ENCODE data around the gene UNC5B.

UNC5B gene

GRCh38 chr10:71244431-71245419, 32.4 kb downstream of the UNC5B start:
- no peaks in the 10 kb centered on the region for H3K36me3 ChIP-seq
- peak overlapping the region in 1 of 11 experiments; percentile 7; a peak in 1 of 22 replicates for H3K9ac ChIP-seq
- H4K20me1 ChIP-seq = peaks cover 0 to 68% (median 28%) of the 10 kb centered on the region in 11 experiments; a peak in 14 of 22 replicates
- no peak overlapping the region for H3K27ac ChIP-seq
- H3K4me2 ChIP-seq = peak overlapping the region; percentile 63 to 96 (median 85)
- H3K27me3 ChIP-seq = peaks cover 0 to 26% (median 0%) of the 10 kb centered on the region in 11 experiments; a peak in 7 of 22 replicates
- TF ChIP-seq Cebpa-rat (IDR thresholded peaks at IDR 0.05) = no peak
- no peaks in the 10 kb centered on the region for H3K9me3 ChIP-seq (replicated peaks in 1 of 11)
- H3K4me3 ChIP-seq = no peak overlapping the region; a peak in 1 of 20 replicates
- H3K4me1 ChIP-seq = peaks cover 70 to 81% (median 77%) of the 10 kb centered on the region in 10 experiments

DNA sequence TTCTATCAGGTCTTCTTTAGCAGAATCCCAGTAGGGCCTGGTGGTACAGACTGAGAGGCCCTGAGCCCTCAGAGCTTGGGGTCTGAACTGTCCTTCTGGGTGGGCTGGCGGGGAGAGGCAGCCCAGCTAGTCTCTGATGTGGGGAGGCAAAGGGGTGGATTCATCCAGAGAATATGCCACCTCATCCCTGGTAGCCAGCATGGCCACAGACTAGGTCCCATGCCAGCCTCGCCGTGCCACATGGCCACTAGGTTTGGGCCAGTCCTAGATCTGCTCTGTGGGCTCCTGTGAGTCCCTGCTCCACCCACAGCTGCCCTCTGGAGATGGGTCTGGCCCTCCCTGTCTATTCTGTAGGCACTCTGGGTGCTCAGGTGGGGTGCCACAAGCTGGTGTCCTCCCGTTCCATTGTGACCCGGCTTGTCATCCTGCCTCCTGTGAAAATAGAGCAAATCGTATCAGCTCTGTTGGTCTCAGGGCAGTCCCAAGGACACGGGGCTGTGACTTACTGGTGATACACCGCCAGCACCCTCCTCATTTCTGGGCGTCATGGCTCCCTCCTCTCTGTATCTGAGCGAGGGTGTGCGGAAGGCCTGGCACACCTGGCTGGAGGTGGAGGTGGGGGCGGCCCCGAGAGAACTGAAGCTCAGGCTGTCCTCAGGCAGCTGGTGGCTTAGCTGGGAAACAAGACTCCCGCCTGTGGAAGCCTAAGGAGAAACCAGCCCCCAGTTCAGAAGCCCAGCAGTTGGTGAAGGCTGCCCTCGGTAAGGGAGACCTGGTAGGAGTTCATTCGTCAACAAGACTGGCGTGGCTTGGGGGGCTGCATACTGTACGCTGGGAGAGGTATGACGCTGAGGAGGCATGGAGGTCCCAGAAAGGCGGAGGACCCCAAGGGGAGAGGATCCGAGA, 33.3 kb downstream of the UNC5B start:
- peaks cover 61 to 72% (median 68%) of the 10 kb centered on the region in 10 experiments for H3K4me1 ChIP-seq
- H3K27ac ChIP-seq = no peak overlapping the region
- H3K4me2 ChIP-seq = peak overlapping the region; percentile 63 to 96 (median 85); a peak in 21 of 22 replicates
- H3K9ac ChIP-seq = no peak overlapping the region
- H4K20me1 ChIP-seq = peaks cover 0 to 70% (median 19%) of the 10 kb centered on the region in 11 experiments; a peak in 13 of 22 replicates
- TF ChIP-seq Cebpa-rat (IDR thresholded peaks at IDR 0.05) = no peak
- no peaks in the 10 kb centered on the region for H3K9me3 ChIP-seq (replicated peaks in 1 of 11)
- H3K4me3 ChIP-seq = no peak overlapping the region
- no peaks in the 10 kb centered on the region for H3K36me3 ChIP-seq
- H3K27me3 ChIP-seq = peaks cover 0 to 25% (median 0%) of the 10 kb centered on the region in 11 experiments; a peak in 7 of 22 replicates

- Histone ChIP-seq H3K4me2 (peak overlapping the region in 10 of 11 experiments; percentile 4 to 96 (median 82); a peak in 17 of 22 replicates), H3K27ac (no peak overlapping the region), H3K9ac (no peak overlapping the region), H3K4me1 (peaks cover 50 to 61% (median 56%) of the 10 kb centered on the region in 10 experiments), H3K4me3 (no peak overlapping the region), H3K27me3 (peaks cover 0 to 21% (median 0%) of the 10 kb centered on the region in 11 experiments; a peak in 7 of 22 replicates), H3K36me3 (no peaks in the 10 kb centered on the region), H3K9me3 (replicated peaks in 1 of 11) (no peaks in the 10 kb centered on the region), H4K20me1 (peaks cover 0 to 60% (median 13%) of the 10 kb centered on the region in 11 experiments; a peak in 11 of 22 replicates)
- TF ChIP-seq Cebpa-rat (IDR thresholded peaks at IDR 0.05) = no peak
These were observed 34.4 kb downstream of the UNC5B start for GRCh38 chr10:71246591-71247413.

- Histone ChIP-seq H3K9me3 (replicated peaks in 1 of 11) (no peaks in the 10 kb centered on the region), H3K27ac (no peak overlapping the region), H4K20me1 (peaks cover 0 to 63% (median 13%) of the 10 kb centered on the region in 11 experiments; a peak in 11 of 22 replicates), H3K9ac (no peak overlapping the region), H3K36me3 (no peaks in the 10 kb centered on the region), H3K27me3 (peaks cover 0 to 21% (median 0%) of the 10 kb centered on the region in 11 experiments; a peak in 7 of 22 replicates), H3K4me1 (peaks cover 44 to 55% (median 51%) of the 10 kb centered on the region in 10 experiments), H3K4me3 (no peak overlapping the region), H3K4me2 (peak overlapping the region in 5 of 11 experiments; percentile 20 to 91 (median 87); a peak in 5 of 22 replicates)
- no peak for TF ChIP-seq Cebpa-rat (IDR thresholded peaks at IDR 0.05)
These were observed 35.0 kb downstream of the UNC5B start for GRCh38 chr10:71247414-71247705.

DNA sequence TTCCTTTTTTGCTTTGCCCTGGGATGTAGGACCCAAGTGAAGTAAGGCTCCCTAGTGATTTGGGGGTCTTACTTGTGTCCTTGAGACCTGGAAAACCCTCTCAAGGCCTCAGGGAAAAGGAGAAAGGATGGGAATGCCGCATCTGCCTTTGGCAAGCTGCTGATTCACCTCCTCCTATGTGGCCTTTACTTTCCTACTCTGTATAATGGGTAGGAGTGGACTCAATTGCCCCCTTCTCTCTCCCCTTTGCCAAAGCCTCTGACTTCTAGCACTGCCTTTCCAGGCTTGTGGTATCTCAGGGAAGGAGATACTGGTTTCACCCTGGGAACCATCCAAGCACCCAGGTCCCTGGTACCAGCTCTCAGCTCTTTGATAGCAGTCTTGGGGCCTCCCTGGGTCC, 35.4 kb downstream of the UNC5B start:
- Histone ChIP-seq H3K9me3 (replicated peaks in 1 of 11) (no peaks in the 10 kb centered on the region), H3K27ac (no peak overlapping the region), H3K4me2 (peak overlapping the region in 3 of 11 experiments; percentile 66 to 74 (median 70); a peak in 8 of 22 replicates), H3K4me3 (no peak overlapping the region), H4K20me1 (peaks cover 0 to 61% (median 13%) of the 10 kb centered on the region in 11 experiments; a peak in 10 of 22 replicates), H3K9ac (no peak overlapping the region), H3K4me1 (peaks cover 39 to 51% (median 46%) of the 10 kb centered on the region in 10 experiments), H3K36me3 (no peaks in the 10 kb centered on the region), H3K27me3 (peaks cover 0 to 21% (median 0%) of the 10 kb centered on the region in 11 experiments; a peak in 7 of 22 replicates)
- TF ChIP-seq Cebpa-rat (IDR thresholded peaks at IDR 0.05) = no peak

GRCh38 chr10:71248210-71248609, 35.8 kb downstream of the UNC5B start:
- H3K4me1 ChIP-seq = peaks cover 35 to 47% (median 42%) of the 10 kb centered on the region in 10 experiments
- no peaks in the 10 kb centered on the region for H3K9me3 ChIP-seq (replicated peaks in 1 of 11)
- H3K36me3 ChIP-seq = no peaks in the 10 kb centered on the region
- no peak overlapping the region for H3K4me3 ChIP-seq
- no peak overlapping the region for H3K9ac ChIP-seq
- no peak overlapping the region for H3K27ac ChIP-seq
- H3K4me2 ChIP-seq = peak overlapping the region in 3 of 11 experiments; percentile 66 to 74 (median 70); a peak in 8 of 22 replicates
- TF ChIP-seq Cebpa-rat (IDR thresholded peaks at IDR 0.05) = no peak
- H3K27me3 ChIP-seq = peaks cover 0 to 21% (median 0%) of the 10 kb centered on the region in 11 experiments; a peak in 7 of 22 replicates
- H4K20me1 ChIP-seq = peaks cover 0 to 61% (median 13%) of the 10 kb centered on the region in 11 experiments; a peak in 10 of 22 replicates

- Histone ChIP-seq H3K36me3 (no peaks in the 10 kb centered on the region), H4K20me1 (peaks cover 0 to 62% (median 10%) of the 10 kb centered on the region in 11 experiments; a peak in 9 of 22 replicates), H3K27ac (no peak overlapping the region), H3K4me3 (no peak overlapping the region), H3K27me3 (peaks cover 0 to 9% (median 0%) of the 10 kb centered on the region in 11 experiments; a peak in 5 of 22 replicates), H3K4me1 (peaks cover 24 to 39% (median 31%) of the 10 kb centered on the region in 10 experiments), H3K9ac (no peak overlapping the region), H3K9me3 (replicated peaks in 1 of 11) (no peaks in the 10 kb centered on the region), H3K4me2 (no peak overlapping the region)
- no peak for TF ChIP-seq Cebpa-rat (IDR thresholded peaks at IDR 0.05)
These were observed 37.6 kb downstream of the UNC5B start for GRCh38 chr10:71249996-71250395.

All from BLaER1 treated with 17β-estradiol and CSF1 and Interleukin-3, amounts not matched to agents 10 nM and 100 nM (cell line).